Endothelial cell (in vitro differentiated cells): ENCODE measurements around the gene STX11. TPM values are rescaled to one million over a fixed set of nuclear protein-coding genes. Genes with fewer than 3 reads are reported as not detected.

Experiments
- DNase-seq: peaks from one replicate; pipeline ENCODE4 v3.0.0; 2021; ENCODE audit warnings: low spot score
- H3K27ac Mint-ChIP-seq: one replicate; pipeline ENCODE4 v1.8.0; 2021; ENCODE audit warnings: mixed read lengths, inconsistent platforms; ENCODE audit not compliant: unreplicated experiment
- H3K27me3 Mint-ChIP-seq: one replicate; pipeline ENCODE4 v1.8.0; 2021; ENCODE audit warnings: mild to moderate bottlenecking, moderate library complexity, mixed read lengths, inconsistent platforms; ENCODE audit not compliant: unreplicated experiment
- H3K36me3 Mint-ChIP-seq: one replicate; pipeline ENCODE4 v1.8.0; 2021; ENCODE audit warnings: mild to moderate bottlenecking, low read depth, mixed read lengths, inconsistent platforms; ENCODE audit not compliant: unreplicated experiment
- H3K4me1 Mint-ChIP-seq: one replicate; pipeline ENCODE4 v1.8.0; 2021; ENCODE audit warnings: mild to moderate bottlenecking, mixed read lengths, inconsistent platforms; ENCODE audit not compliant: unreplicated experiment
- H3K4me3 Mint-ChIP-seq: one replicate; pipeline ENCODE4 v1.8.0; 2021; ENCODE audit warnings: mild to moderate bottlenecking, mixed read lengths, inconsistent platforms; ENCODE audit not compliant: unreplicated experiment
- H3K9me3 Mint-ChIP-seq: one replicate; pipeline ENCODE4 v1.8.0; 2021; ENCODE audit warnings: mixed read lengths, inconsistent platforms; ENCODE audit not compliant: unreplicated experiment
- CTCF ChIP-seq: fragments of 200-600 bp; sonication (generic); IDR thresholded peaks from one replicate; pipeline ENCODE4 v1.5.0; 2021; ENCODE audit warnings: antibody characterized with exemption; ENCODE audit not compliant: unreplicated experiment
- total RNA-seq: library from RNA; stranded (reverse); fragmentation: NEBNext Ultra II Directional; extraction: Animal tissue kit (Norgen Biotek cat#: 25700); gene quantifications from one replicate; pipeline ENCODE4 v1.2.1, GENCODE V29; 2021; ENCODE audit not compliant: unreplicated experiment

Gene STX11
- total RNA-seq, 1 donor from 2014 or later, result not detected

GRCh38 chr6:144158133-144158532 is 7.8 kb downstream of the STX11 start:
- TF ChIP-seq CTCF, result no peak
- Mint-ChIP-seq H3K27ac (no peak overlapping the region), H3K9me3 (no peaks in the 10 kb centered on the region), H3K27me3 (peaks cover 3% of the 10 kb centered on the region), H3K4me3 (no peak overlapping the region), H3K4me1 (no peaks in the 10 kb centered on the region), H3K36me3 (no peaks in the 10 kb centered on the region)
- no peak for DNase-seq

GRCh38 chr6:144159223-144159622 is 8.9 kb downstream of the STX11 start:
- H3K27ac Mint-ChIP-seq, result no peak overlapping the region
- no peaks in the 10 kb centered on the region for H3K4me1 Mint-ChIP-seq
- no peak for TF ChIP-seq CTCF
- H3K9me3 Mint-ChIP-seq, result no peaks in the 10 kb centered on the region
- H3K4me3 Mint-ChIP-seq, result no peak overlapping the region
- peaks cover 3% of the 10 kb centered on the region for H3K27me3 Mint-ChIP-seq
- DNase-seq, result no peak
- no peaks in the 10 kb centered on the region for H3K36me3 Mint-ChIP-seq

GRCh38 chr6:144159742-144160141 is 9.4 kb downstream of the STX11 start:
- no peaks in the 10 kb centered on the region for H3K4me1 Mint-ChIP-seq
- TF ChIP-seq CTCF, result no peak
- no peaks in the 10 kb centered on the region for H3K9me3 Mint-ChIP-seq
- no peak overlapping the region for H3K27ac Mint-ChIP-seq
- H3K27me3 Mint-ChIP-seq, result peaks cover 3% of the 10 kb centered on the region
- no peak overlapping the region for H3K4me3 Mint-ChIP-seq
- DNase-seq, result no peak
- no peaks in the 10 kb centered on the region for H3K36me3 Mint-ChIP-seq

GRCh38 chr6:144160431-144161005 is 10.2 kb downstream of the STX11 start:
- no peaks in the 10 kb centered on the region for H3K36me3 Mint-ChIP-seq
- no peaks in the 10 kb centered on the region for H3K4me1 Mint-ChIP-seq
- no peaks in the 10 kb centered on the region for H3K9me3 Mint-ChIP-seq
- no peak overlapping the region for H3K4me3 Mint-ChIP-seq
- DNase-seq, result no peak
- H3K27ac Mint-ChIP-seq, result no peak overlapping the region
- peaks cover 3% of the 10 kb centered on the region for H3K27me3 Mint-ChIP-seq
- no peak for TF ChIP-seq CTCF

- no peaks in the 10 kb centered on the region for H3K4me1 Mint-ChIP-seq
- no peak for DNase-seq
- no peak overlapping the region for H3K27ac Mint-ChIP-seq
- H3K4me3 Mint-ChIP-seq, result no peak overlapping the region
- H3K36me3 Mint-ChIP-seq, result no peaks in the 10 kb centered on the region
- no peaks in the 10 kb centered on the region for H3K9me3 Mint-ChIP-seq
- no peak for TF ChIP-seq CTCF
- peaks cover 3% of the 10 kb centered on the region for H3K27me3 Mint-ChIP-seq
Measured at GRCh38 chr6:144161975-144162374, 11.7 kb downstream of the STX11 start.
